ENCODE results near the gene LRRFIP2. TPM values are rescaled to one million over a fixed set of nuclear protein-coding genes. Genes with fewer than 3 reads are reported as not detected.

The LRRFIP2 gene
- total RNA-seq, 1 experiment from 2014 or later: 47.1 TPM

DNA sequence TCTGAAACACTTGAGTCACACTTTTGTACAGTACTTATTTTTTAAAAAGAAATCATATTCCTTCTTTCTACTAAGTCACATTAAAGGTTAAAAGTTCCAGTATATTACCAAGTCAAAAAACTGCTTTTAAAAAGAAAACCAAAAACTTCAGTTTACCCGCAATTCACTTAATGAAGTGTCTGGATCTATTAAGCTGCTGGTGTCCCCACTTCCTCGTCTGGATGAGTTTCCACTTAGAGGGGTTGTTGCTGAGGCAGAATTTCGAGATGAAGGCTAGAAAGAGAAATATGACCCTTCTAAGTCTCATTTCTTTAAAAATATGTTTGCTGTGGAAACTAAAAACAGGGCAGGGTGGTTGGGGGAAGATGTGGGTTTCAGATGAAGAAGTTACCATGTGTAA is 79.7 kb downstream of the LRRFIP2 start:
- BruUV-seq (replicated peaks): no TSS peak
- Histone ChIP-seq H3K9me3 (no peaks in the 10 kb centered on the region; the same call in 1 of the 2 replicates), H3K4me3 (ENCODE audit: low read depth, low read length) (no peak overlapping the region), H3K36me3 (ENCODE audit: control insufficient read depth, insufficient read depth, low read length) (no peaks in the 10 kb centered on the region), H3K27me3 (replicated peaks; ENCODE audit: control insufficient read depth, insufficient read depth, low read length) (no peaks in the 10 kb centered on the region), H3K4me1 (no peaks in the 10 kb centered on the region)
- no peak for DNase-seq
- TF ChIP-seq, protein P1, sequence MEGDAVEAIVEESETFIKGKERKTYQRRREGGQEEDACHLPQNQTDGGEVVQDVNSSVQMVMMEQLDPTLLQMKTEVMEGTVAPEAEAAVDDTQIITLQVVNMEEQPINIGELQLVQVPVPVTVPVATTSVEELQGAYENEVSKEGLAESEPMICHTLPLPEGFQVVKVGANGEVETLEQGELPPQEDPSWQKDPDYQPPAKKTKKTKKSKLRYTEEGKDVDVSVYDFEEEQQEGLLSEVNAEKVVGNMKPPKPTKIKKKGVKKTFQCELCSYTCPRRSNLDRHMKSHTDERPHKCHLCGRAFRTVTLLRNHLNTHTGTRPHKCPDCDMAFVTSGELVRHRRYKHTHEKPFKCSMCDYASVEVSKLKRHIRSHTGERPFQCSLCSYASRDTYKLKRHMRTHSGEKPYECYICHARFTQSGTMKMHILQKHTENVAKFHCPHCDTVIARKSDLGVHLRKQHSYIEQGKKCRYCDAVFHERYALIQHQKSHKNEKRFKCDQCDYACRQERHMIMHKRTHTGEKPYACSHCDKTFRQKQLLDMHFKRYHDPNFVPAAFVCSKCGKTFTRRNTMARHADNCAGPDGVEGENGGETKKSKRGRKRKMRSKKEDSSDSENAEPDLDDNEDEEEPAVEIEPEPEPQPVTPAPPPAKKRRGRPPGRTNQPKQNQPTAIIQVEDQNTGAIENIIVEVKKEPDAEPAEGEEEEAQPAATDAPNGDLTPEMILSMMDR (IDR thresholded peaks at IDR 0.05; ENCODE audit: insufficient read depth in 1 of 2, low read depth in 1 of 2, low read length in 1 of 2, severe bottlenecking in 1 of 2, unreplicated experiment in 1 of 2): no peak
- H3K4me1 Mint-ChIP-seq (ENCODE audit: low read depth, unreplicated experiment): no peaks in the 10 kb centered on the region
- H3K36me3 Mint-ChIP-seq (ENCODE audit: insufficient read depth, unreplicated experiment): peaks cover 19% of the 10 kb centered on the region
- H3K4me3 Mint-ChIP-seq (ENCODE audit: unreplicated experiment): no peak overlapping the region
- H3K9me3 Mint-ChIP-seq (ENCODE audit: unreplicated experiment): no peaks in the 10 kb centered on the region
- H3K27ac Mint-ChIP-seq (ENCODE audit: unreplicated experiment): no peak overlapping the region
- ChIA-PET CTCF (no interaction called here), POLR2A (no interaction called here)
- intact Hi-C loops (cut with micrococcal nuclease; ENCODE audit: unreplicated experiment): no loop called here
- H3K27me3 Mint-ChIP-seq (ENCODE audit: insufficient read depth, unreplicated experiment): no peaks in the 10 kb centered on the region

GRCh38 chr3:37093481-37093880 is 80.9 kb downstream of the LRRFIP2 start:
- TF ChIP-seq, protein P1 (IDR thresholded peaks at IDR 0.05; ENCODE audit: insufficient read depth in 1 of 2, low read depth in 1 of 2, low read length in 1 of 2, severe bottlenecking in 1 of 2, unreplicated experiment in 1 of 2): no peak
- Histone ChIP-seq H3K36me3 (ENCODE audit: control insufficient read depth, insufficient read depth, low read length) (no peaks in the 10 kb centered on the region), H3K27me3 (replicated peaks; ENCODE audit: control insufficient read depth, insufficient read depth, low read length) (no peaks in the 10 kb centered on the region), H3K9me3 (no peaks in the 10 kb centered on the region), H3K4me1 (no peaks in the 10 kb centered on the region), H3K4me3 (ENCODE audit: low read depth, low read length) (no peak overlapping the region)
- peaks cover 19% of the 10 kb centered on the region for H3K36me3 Mint-ChIP-seq (ENCODE audit: insufficient read depth, unreplicated experiment)
- no peak overlapping the region for H3K4me3 Mint-ChIP-seq (ENCODE audit: unreplicated experiment)
- intact Hi-C loops (cut with micrococcal nuclease; ENCODE audit: unreplicated experiment): no loop called here
- ChIA-PET POLR2A (no interaction called here), CTCF (no interaction called here)
- no peak overlapping the region for H3K27ac Mint-ChIP-seq (ENCODE audit: unreplicated experiment)
- no peaks in the 10 kb centered on the region for H3K4me1 Mint-ChIP-seq (ENCODE audit: low read depth, unreplicated experiment)
- no peaks in the 10 kb centered on the region for H3K9me3 Mint-ChIP-seq (ENCODE audit: unreplicated experiment)
- DNase-seq: no peak
- BruUV-seq (replicated peaks): no TSS peak
- no peaks in the 10 kb centered on the region for H3K27me3 Mint-ChIP-seq (ENCODE audit: insufficient read depth, unreplicated experiment)

DNA sequence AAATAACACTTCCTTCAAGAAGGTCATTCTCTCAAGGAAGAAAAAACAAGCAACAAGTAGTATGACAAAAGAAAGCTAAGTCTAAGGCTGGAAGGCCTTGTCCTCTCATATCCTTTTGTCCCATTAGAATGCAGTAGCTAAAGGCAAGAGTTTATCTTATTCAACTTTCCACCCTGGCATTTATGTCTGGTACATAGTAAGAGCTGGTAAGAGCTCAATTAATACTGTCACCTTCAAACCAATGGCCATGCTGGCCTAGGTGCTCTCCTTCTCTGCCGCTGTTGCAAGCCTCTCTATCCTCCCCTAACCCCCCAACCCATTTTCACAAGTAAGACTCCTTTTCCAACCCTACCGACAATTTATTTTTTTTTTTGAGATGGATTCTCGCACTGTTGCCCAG is 81.9 kb downstream of the LRRFIP2 start:
- no peaks in the 10 kb centered on the region for H3K27me3 ChIP-seq (replicated peaks; ENCODE audit: control insufficient read depth, insufficient read depth, low read length)
- H3K9me3 ChIP-seq: no peaks in the 10 kb centered on the region
- no peak overlapping the region for H3K4me3 Mint-ChIP-seq (ENCODE audit: unreplicated experiment)
- DNase-seq: no peak
- no peaks in the 10 kb centered on the region for H3K9me3 Mint-ChIP-seq (ENCODE audit: unreplicated experiment)
- no peaks in the 10 kb centered on the region for H3K4me1 ChIP-seq
- ChIA-PET CTCF (no interaction called here), POLR2A (interaction anchor here (0.7 kb wide), 1 partner anchor 175 kb away, joined by 3 read pairs; no protein-coding TSS in a partner anchor)
- peaks cover 19% of the 10 kb centered on the region for H3K36me3 Mint-ChIP-seq (ENCODE audit: insufficient read depth, unreplicated experiment)
- H3K27me3 Mint-ChIP-seq (ENCODE audit: insufficient read depth, unreplicated experiment): no peaks in the 10 kb centered on the region
- intact Hi-C loops (cut with micrococcal nuclease; ENCODE audit: unreplicated experiment): no loop called here
- H3K4me1 Mint-ChIP-seq (ENCODE audit: low read depth, unreplicated experiment): no peaks in the 10 kb centered on the region
- H3K4me3 ChIP-seq (ENCODE audit: low read depth, low read length): no peak overlapping the region
- no peaks in the 10 kb centered on the region for H3K36me3 ChIP-seq (ENCODE audit: control insufficient read depth, insufficient read depth, low read length)
- no TSS peak for BruUV-seq (replicated peaks)
- H3K27ac Mint-ChIP-seq (ENCODE audit: unreplicated experiment): no peak overlapping the region
- TF ChIP-seq, protein P1 (IDR thresholded peaks at IDR 0.05; ENCODE audit: insufficient read depth in 1 of 2, low read depth in 1 of 2, low read length in 1 of 2, severe bottlenecking in 1 of 2, unreplicated experiment in 1 of 2): no peak

Data from Caco-2 (cell line).